Ishikawa (cell line): ENCODE data around the gene BAX.
A peak's percentile ranks its signal among the peaks of the same experiment; 100 is the strongest.

Source experiments
- CEBPB ChIP-seq: IDR thresholded peaks from 2 replicates; pipeline ENCODE4 v1.6.1; 2012
- CREB1 ChIP-seq: IDR thresholded peaks from 2 replicates; pipeline ENCODE4 v1.6.1; 2012; ENCODE audit warnings: low read depth
- EGR1 ChIP-seq: IDR thresholded peaks from 2 replicates; pipeline ENCODE4 v1.6.1; 2012
- EP300 ChIP-seq: IDR thresholded peaks from 2 replicates; pipeline ENCODE4 v1.6.1; 2012; ENCODE audit warnings: borderline replicate concordance
- FOXM1 ChIP-seq: IDR thresholded peaks from 2 replicates; pipeline ENCODE4 v1.6.1; 2012; ENCODE audit warnings: low read depth, borderline replicate concordance
- NFIC ChIP-seq: IDR thresholded peaks from 2 replicates; pipeline ENCODE4 v1.6.1; 2012
- RAD21 ChIP-seq: IDR thresholded peaks from 2 replicates; pipeline ENCODE4 v1.6.1; 2012; ENCODE audit warnings: low read depth
- TAF1 ChIP-seq: IDR thresholded peaks from 2 replicates; pipeline ENCODE4 v1.6.1; 2012; ENCODE audit warnings: low read depth, mild to moderate bottlenecking
- TCF12 ChIP-seq: IDR thresholded peaks from 2 replicates; pipeline ENCODE4 v1.6.1; 2012; ENCODE audit warnings: low read depth
- TEAD4 ChIP-seq: IDR thresholded peaks from 2 replicates; pipeline ENCODE4 v1.6.1; 2012
- YY1 ChIP-seq: IDR thresholded peaks from 2 replicates; pipeline ENCODE4 v1.6.1; 2012; ENCODE audit warnings: low read depth
- ZBTB7A ChIP-seq: IDR thresholded peaks from 2 replicates; pipeline ENCODE4 v1.6.1; 2012; ENCODE audit warnings: low read depth
- TF ChIP-seq, protein P1 (sequence below): IDR thresholded peaks from 2 replicates; pipeline ENCODE4 v1.6.1; 2012
- TF ChIP-seq, protein P2 (sequence below): IDR thresholded peaks from 2 replicates; pipeline ENCODE4 v1.6.1; 2012; ENCODE audit warnings: low read depth, mild to moderate bottlenecking
- TF ChIP-seq, protein P3 (sequence below): IDR thresholded peaks from 2 replicates; pipeline ENCODE4 v1.6.1; 2012

Gene BAX

DNA sequence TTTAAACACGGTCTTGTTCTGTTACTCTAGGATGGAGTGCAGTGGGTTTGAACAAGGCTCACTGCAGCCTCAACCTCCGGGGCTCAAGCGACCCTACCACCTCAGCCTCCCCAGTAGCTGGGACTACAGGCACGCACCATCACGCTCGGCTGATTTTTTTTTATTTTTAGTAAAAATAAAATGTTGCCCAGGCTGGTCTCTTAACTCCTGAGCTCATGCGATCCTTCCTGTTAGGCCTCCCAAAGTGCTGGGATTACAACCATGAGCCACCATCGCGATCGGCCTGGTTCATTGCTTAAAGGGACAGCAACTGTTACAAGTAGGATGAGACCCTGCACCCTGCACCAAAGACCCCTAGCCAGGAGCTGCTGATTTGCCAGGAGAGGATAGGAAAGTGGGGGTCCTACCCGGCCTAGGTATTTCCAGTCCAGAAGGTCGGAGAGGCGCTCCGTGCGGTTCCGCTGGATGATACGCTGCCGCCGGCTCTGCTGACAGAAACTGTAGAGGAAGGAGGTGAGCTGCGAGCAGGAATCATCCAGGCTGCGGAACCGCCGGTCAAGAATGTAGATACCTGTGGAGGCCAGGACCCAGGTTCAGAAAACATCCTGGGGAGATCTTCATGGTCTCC, 15.6 kb downstream of the BAX start:
- TF ChIP-seq ZBTB7A (no peak), TCF12 (no peak), CREB1 (no peak), RAD21 (no peak)
- TF ChIP-seq, protein P1, sequence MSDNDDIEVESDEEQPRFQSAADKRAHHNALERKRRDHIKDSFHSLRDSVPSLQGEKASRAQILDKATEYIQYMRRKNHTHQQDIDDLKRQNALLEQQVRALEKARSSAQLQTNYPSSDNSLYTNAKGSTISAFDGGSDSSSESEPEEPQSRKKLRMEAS = no peak

DNA sequence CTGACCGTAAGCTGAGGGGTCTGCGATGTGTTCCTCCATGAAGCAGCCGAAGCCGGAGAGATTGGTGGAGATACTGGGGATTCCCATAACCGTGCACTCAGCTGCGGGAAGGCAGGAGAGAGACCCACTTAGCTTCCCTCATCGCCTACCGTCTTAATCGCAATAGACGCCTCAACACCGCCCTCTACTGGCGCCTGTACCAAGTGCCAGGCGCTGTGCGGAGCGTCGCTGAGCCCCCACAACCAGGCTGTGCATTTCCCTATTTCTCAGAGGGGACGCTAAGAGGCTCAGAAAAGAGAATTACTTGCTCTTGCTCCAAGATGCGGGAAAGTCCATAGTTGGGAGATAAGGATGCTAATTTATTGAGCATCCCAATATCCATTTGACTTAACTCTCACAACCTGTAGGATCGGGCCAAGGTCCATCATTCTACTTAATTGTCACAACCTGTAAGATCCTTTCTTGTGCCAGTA, 16.3 kb downstream of the BAX start:
- TF ChIP-seq FOXM1 = no peak
- peak; percentile 60; the same call in 1 of the 2 replicates for TF ChIP-seq RAD21
- TF ChIP-seq EGR1 = no peak
- TF ChIP-seq YY1 = no peak

DNA sequence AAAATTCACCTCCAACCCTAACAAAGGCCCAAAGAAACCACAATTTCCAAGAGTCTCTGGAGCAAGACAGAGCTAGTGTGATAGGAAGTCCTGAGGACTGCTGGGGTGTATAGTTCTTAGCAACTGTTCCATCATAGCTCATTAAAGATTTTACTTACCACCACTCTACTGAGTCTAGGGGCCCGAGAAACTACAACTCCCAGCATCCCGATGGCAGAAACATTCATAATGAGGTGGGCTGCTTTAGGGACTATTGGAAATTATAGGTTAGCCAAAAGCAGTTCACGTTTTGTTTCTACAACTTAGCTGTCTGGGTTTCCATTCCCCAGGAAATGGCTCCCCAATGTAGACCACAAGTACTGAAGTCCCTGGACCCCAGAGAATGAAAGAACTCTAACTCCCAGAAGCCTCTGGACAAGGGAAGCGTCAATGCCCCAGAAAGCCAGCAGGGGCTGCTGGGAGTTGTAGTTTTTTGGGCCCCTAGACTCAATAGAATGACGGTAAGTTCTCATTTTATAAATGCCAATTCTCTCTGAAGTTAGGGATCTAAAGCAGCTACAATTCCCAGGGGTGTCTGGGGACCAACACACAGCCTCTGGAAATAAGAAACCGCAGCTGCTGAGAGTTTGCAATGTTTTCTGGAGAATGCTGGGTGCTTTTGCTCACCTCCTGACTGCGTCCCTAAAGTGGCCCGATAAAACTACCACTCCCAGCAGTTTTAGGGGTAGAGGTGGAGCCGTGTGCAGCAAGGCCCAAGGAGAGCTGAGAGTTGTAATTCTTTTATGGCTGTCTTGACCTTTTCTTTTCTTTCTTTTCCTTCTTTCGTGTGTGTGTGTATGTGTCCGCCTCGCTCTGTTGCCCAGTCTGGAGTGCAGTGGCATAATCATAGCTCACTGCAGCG, 21.5 kb downstream of the BAX start:
- TF ChIP-seq, protein P2, sequence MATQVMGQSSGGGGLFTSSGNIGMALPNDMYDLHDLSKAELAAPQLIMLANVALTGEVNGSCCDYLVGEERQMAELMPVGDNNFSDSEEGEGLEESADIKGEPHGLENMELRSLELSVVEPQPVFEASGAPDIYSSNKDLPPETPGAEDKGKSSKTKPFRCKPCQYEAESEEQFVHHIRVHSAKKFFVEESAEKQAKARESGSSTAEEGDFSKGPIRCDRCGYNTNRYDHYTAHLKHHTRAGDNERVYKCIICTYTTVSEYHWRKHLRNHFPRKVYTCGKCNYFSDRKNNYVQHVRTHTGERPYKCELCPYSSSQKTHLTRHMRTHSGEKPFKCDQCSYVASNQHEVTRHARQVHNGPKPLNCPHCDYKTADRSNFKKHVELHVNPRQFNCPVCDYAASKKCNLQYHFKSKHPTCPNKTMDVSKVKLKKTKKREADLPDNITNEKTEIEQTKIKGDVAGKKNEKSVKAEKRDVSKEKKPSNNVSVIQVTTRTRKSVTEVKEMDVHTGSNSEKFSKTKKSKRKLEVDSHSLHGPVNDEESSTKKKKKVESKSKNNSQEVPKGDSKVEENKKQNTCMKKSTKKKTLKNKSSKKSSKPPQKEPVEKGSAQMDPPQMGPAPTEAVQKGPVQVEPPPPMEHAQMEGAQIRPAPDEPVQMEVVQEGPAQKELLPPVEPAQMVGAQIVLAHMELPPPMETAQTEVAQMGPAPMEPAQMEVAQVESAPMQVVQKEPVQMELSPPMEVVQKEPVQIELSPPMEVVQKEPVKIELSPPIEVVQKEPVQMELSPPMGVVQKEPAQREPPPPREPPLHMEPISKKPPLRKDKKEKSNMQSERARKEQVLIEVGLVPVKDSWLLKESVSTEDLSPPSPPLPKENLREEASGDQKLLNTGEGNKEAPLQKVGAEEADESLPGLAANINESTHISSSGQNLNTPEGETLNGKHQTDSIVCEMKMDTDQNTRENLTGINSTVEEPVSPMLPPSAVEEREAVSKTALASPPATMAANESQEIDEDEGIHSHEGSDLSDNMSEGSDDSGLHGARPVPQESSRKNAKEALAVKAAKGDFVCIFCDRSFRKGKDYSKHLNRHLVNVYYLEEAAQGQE = no peak
- peak; percentile 25; the same call in 1 of the 2 replicates for TF ChIP-seq CREB1

DNA sequence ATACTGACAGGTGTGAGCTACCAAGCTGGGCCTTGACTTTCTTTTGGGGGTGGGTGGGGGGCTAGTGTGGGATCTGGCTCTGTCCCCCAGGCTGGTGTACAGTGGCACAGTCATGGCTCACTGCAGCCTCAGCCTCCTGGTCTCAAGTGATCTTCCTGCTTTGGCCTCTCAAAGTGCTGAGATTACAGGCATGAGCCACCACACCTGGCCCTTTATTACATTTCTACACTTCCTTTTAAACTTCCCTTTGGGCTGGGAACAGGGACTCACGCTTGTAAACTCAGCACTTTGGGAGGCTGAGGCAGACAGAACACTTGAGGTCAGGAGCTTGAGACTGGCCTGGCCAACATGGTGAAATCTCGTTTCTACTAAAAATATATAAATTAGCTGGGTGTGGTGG, 22.4 kb downstream of the BAX start:
- TF ChIP-seq ZBTB7A (no peak), RAD21 (no peak), YY1 (no peak), EGR1 (no peak), NFIC (no peak), EP300 (no peak), TAF1 (no peak), CEBPB (no peak), TEAD4 (no peak), TCF12 (no peak), FOXM1 (no peak), CREB1 (no peak)
- TF ChIP-seq, protein P2 = no peak
- TF ChIP-seq, protein P3, sequence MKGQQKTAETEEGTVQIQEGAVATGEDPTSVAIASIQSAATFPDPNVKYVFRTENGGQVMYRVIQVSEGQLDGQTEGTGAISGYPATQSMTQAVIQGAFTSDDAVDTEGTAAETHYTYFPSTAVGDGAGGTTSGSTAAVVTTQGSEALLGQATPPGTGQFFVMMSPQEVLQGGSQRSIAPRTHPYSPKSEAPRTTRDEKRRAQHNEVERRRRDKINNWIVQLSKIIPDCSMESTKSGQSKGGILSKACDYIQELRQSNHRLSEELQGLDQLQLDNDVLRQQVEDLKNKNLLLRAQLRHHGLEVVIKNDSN = no peak
- TF ChIP-seq, protein P1 = no peak

DNA sequence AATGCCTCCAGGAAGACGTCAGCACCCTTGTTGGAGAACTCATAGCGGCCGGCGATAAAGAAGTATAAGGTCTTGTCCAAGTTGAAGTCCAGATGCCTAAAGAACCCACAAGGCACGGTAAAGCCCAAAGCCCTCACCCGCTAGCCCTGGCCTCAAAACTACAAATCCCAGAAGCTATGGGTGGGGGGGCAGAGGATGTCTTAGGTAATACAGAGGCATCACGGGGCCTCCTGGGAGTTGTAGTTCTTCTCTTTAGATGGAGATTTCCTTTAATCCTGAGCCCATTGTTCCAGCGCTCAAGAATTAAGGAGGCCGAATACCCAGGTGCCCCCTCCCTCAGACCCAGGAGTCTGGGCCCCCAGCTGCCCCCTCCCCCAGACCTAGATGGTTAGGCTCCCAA, 27.6 kb downstream of the BAX start:
- TF ChIP-seq NFIC = no peak
- TF ChIP-seq CEBPB = peak; percentile 7; the same call in 1 of the 2 replicates

DNA sequence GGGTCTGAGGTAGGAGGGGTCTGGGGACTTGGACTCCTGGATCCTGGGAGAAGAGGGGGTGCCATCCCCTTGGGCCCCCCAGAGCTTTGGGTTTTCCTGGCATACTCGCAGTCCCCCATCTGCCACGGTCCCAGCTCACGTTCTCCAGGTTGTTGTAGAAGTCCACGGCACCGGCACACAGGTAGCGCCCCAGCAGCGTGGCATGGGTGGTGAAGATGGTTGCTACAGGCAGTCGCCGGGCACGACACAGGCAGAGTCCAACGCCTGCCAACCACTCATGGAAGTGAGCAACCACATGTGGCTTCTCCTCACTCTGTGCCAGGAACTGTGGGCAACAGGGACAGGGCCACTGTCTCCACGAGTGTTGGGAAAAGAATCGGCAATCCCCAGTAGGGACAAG, 31.0 kb downstream of the BAX start:
- TF ChIP-seq NFIC (no peak), TCF12 (no peak), YY1 (no peak), TAF1 (no peak), CEBPB (no peak), TEAD4 (no peak)
- TF ChIP-seq, protein P2 = no peak
- TF ChIP-seq, protein P1 = no peak
